ENCODE measurements around the gene LMNTD2. TPM values are rescaled to one million over a fixed set of nuclear protein-coding genes. Genes with fewer than 3 reads are reported as not detected.
A peak's percentile ranks its signal among the peaks of the same experiment; 100 is the strongest.
"Not testable (repeated sequence)": the region's sequence is repeated elsewhere in the genome, so short reads cannot be mapped to it uniquely, and the experiment has no call there.

LMNTD2 gene
- total and polyA plus RNA-seq, 4 experiments from 2014 or later = 0.94 to 8.1 (median 4.2) TPM

- Mint-ChIP-seq H3K4me1 (peaks cover 2 to 12% (median 3%) of the 10 kb centered on the region in 4 donors), H3K9me3 (peaks cover 0 to 15% (median 1%) of the 10 kb centered on the region in 8 donors), H3K27ac (peak overlapping the region; percentile 80 to 92 (median 88)), H3K36me3 (no peaks in the 10 kb centered on the region), H3K4me3 (peak overlapping the region; percentile 20 to 91 (median 84)), H3K27me3 (no peaks in the 10 kb centered on the region)
- Histone ChIP-seq H3K9me3 (ENCODE audit: control insufficient read depth in 1 of 2, low read length in 2 of 2) (no peaks in the 10 kb centered on the region), H3K27me3 (ENCODE audit: insufficient read depth, low read length) (no peaks in the 10 kb centered on the region), H3K36me3 (ENCODE audit: insufficient read depth, low read length) (no peaks in the 10 kb centered on the region), H3K4me3 (ENCODE audit: low read length in 2 of 2) (peak overlapping the region in 1 of 2 donors; percentile 30), H3K4me1 (ENCODE audit: insufficient read depth, low read length) (peaks cover 4% of the 10 kb centered on the region), H3K27ac (ENCODE audit: low read depth, low read length) (no peak overlapping the region)
- DNase-seq = peak; percentile 82 to 91 (median 84)
- ChIA-PET POLR2A (ENCODE audit: partially characterized antibody) (interaction anchor here (0.8 to 1.9 kb wide), 6 partner anchors 10 to 250 kb away, joined by 3 to 16 read pairs (median 5); partner anchors contain the start of genes HRAS and RNH1), CTCF (ENCODE audit: partially characterized antibody) (interaction anchor here (0.6 to 2.0 kb wide), 15 partner anchors 9 to 267 kb away, joined by 3 to 23 read pairs (median 4); partner anchors contain the start of genes LRRC56, RNH1 and SIGIRR)
- intact Hi-C loops (cut with micrococcal nuclease) = loop anchor here (1.0 to 5.0 kb wide), 4 partner anchors 11 to 211 kb away; partner anchors contain the start of genes HRAS, IFITM2, PTDSS2 and RNH1
These were observed 41.9 kb downstream of the LMNTD2 start for GRCh38 chr11:518463-519202.

- H3K9me3 ChIP-seq (ENCODE audit: control insufficient read depth in 1 of 2, low read length in 2 of 2); H3K27me3 Mint-ChIP-seq; H3K4me3 Mint-ChIP-seq; DNase-seq; H3K27me3 ChIP-seq (ENCODE audit: insufficient read depth, low read length); H3K36me3 ChIP-seq (ENCODE audit: insufficient read depth, low read length); H3K4me3 ChIP-seq (ENCODE audit: low read length in 2 of 2); H3K4me1 ChIP-seq (ENCODE audit: insufficient read depth, low read length); CTCF ChIA-PET (ENCODE audit: partially characterized antibody); H3K27ac ChIP-seq (ENCODE audit: low read depth, low read length); H3K36me3 Mint-ChIP-seq: not testable (repeated sequence)
- POLR2A ChIA-PET (ENCODE audit: partially characterized antibody) = interaction anchor here (1.5 to 2.5 kb wide), 2 partner anchors 9 to 11 kb away, joined by 5 read pairs; partner anchors contain the start of gene RNH1
- Mint-ChIP-seq H3K9me3 (peaks cover 0 to 13% (median 1%) of the 10 kb centered on the region in 8 donors), H3K27ac (peak overlapping the region in 1 of 7 donors; percentile 31), H3K4me1 (peaks cover 2 to 12% (median 3%) of the 10 kb centered on the region in 4 donors)
- intact Hi-C loops (cut with micrococcal nuclease) = loop anchor here (5.0 kb wide), 1 partner anchor 210 kb away; the partner anchor contains the start of gene IFITM2
These were observed 43.4 kb downstream of the LMNTD2 start for GRCh38 chr11:516918-517685.

- Histone ChIP-seq H3K36me3 (ENCODE audit: insufficient read depth, low read length) (no peaks in the 10 kb centered on the region), H3K9me3 (ENCODE audit: control insufficient read depth in 1 of 2, low read length in 2 of 2) (no peaks in the 10 kb centered on the region), H3K27me3 (ENCODE audit: insufficient read depth, low read length) (no peaks in the 10 kb centered on the region), H3K4me1 (ENCODE audit: insufficient read depth, low read length) (peaks cover 4% of the 10 kb centered on the region), H3K27ac (ENCODE audit: low read depth, low read length) (no peak overlapping the region), H3K4me3 (ENCODE audit: low read length in 2 of 2) (no peak overlapping the region)
- POLR2A ChIA-PET (ENCODE audit: partially characterized antibody) = interaction anchor here (2.5 kb wide), 1 partner anchor 10 kb away, joined by 5 read pairs; the partner anchor contains the start of gene RNH1
- H3K27me3 Mint-ChIP-seq = no peaks in the 10 kb centered on the region
- no peak overlapping the region for H3K4me3 Mint-ChIP-seq
- peaks cover 0 to 13% (median 1%) of the 10 kb centered on the region in 8 donors for H3K9me3 Mint-ChIP-seq
- no peak for DNase-seq
- H3K36me3 Mint-ChIP-seq = peaks cover 3 to 7% of the 10 kb centered on the region in 2 donors
- peak overlapping the region in 2 of 7 donors; percentile 31 to 60 for H3K27ac Mint-ChIP-seq
- CTCF ChIA-PET (ENCODE audit: partially characterized antibody) = no interaction called here
- intact Hi-C loops (cut with micrococcal nuclease) = loop anchor here (5.0 kb wide), 1 partner anchor 209 kb away; the partner anchor contains the start of gene IFITM2
- H3K4me1 Mint-ChIP-seq = peaks cover 2 to 12% (median 3%) of the 10 kb centered on the region in 4 donors
These were observed 44.1 kb downstream of the LMNTD2 start for GRCh38 chr11:516400-516799.

GRCh38 chr11:515131-515530 is 45.4 kb downstream of the LMNTD2 start:
- no peak overlapping the region for H3K4me3 Mint-ChIP-seq

GRCh38 chr11:514606-515005 is 45.9 kb downstream of the LMNTD2 start:
- peaks cover 0 to 13% (median 1%) of the 10 kb centered on the region in 8 donors for H3K9me3 Mint-ChIP-seq
- H3K4me1 Mint-ChIP-seq = peaks cover 2 to 5% (median 3%) of the 10 kb centered on the region in 4 donors
- no peaks in the 10 kb centered on the region for H3K36me3 ChIP-seq (ENCODE audit: insufficient read depth, low read length)
- H3K27me3 ChIP-seq (ENCODE audit: insufficient read depth, low read length) = no peaks in the 10 kb centered on the region
- ChIA-PET CTCF (ENCODE audit: partially characterized antibody) (no interaction called here), POLR2A (ENCODE audit: partially characterized antibody) (interaction anchor here (0.9 to 2.5 kb wide), 2 partner anchors 8 to 21 kb away, joined by 3 to 5 read pairs; partner anchors contain the start of genes HRAS and RNH1)
- H3K27ac ChIP-seq (ENCODE audit: low read depth, low read length) = no peak overlapping the region
- no peaks in the 10 kb centered on the region for H3K9me3 ChIP-seq (ENCODE audit: control insufficient read depth in 1 of 2, low read length in 2 of 2)
- no peaks in the 10 kb centered on the region for H3K27me3 Mint-ChIP-seq
- intact Hi-C loops (cut with micrococcal nuclease) = loop anchor here (5.0 kb wide), 1 partner anchor 207 kb away; the partner anchor contains the start of gene IFITM2
- H3K4me3 Mint-ChIP-seq = no peak overlapping the region
- peaks cover 9 to 14% of the 10 kb centered on the region in 2 donors for H3K36me3 Mint-ChIP-seq
- peak overlapping the region in 1 of 7 donors; percentile 5 for H3K27ac Mint-ChIP-seq
- H3K4me3 ChIP-seq (ENCODE audit: low read length in 2 of 2) = no peak overlapping the region
- H3K4me1 ChIP-seq (ENCODE audit: insufficient read depth, low read length) = peaks cover 4% of the 10 kb centered on the region
- no peak for DNase-seq

More at GRCh38 chr11:515131-515530, 45.4 kb downstream of the LMNTD2 start:
- DNase-seq = no peak
- Histone ChIP-seq H3K4me1 (ENCODE audit: insufficient read depth, low read length) (peaks cover 4% of the 10 kb centered on the region), H3K36me3 (ENCODE audit: insufficient read depth, low read length) (no peaks in the 10 kb centered on the region), H3K27ac (ENCODE audit: low read depth, low read length) (no peak overlapping the region), H3K4me3 (ENCODE audit: low read length in 2 of 2) (no peak overlapping the region), H3K9me3 (ENCODE audit: control insufficient read depth in 1 of 2, low read length in 2 of 2) (no peaks in the 10 kb centered on the region), H3K27me3 (ENCODE audit: insufficient read depth, low read length) (no peaks in the 10 kb centered on the region)
- CTCF ChIA-PET (ENCODE audit: partially characterized antibody) = no interaction called here
- Mint-ChIP-seq H3K36me3 (peaks cover 5 to 9% of the 10 kb centered on the region in 2 donors), H3K9me3 (peaks cover 0 to 13% (median 1%) of the 10 kb centered on the region in 8 donors), H3K4me1 (peaks cover 2 to 5% (median 3%) of the 10 kb centered on the region in 4 donors), H3K27me3 (no peaks in the 10 kb centered on the region), H3K27ac (peak overlapping the region in 1 of 7 donors; percentile 5)
- intact Hi-C loops (cut with micrococcal nuclease) = loop anchor here (5.0 kb wide), 1 partner anchor 208 kb away; the partner anchor contains the start of gene IFITM2
- POLR2A ChIA-PET (ENCODE audit: partially characterized antibody) = interaction anchor here (2.5 kb wide), 1 partner anchor 9 kb away, joined by 5 read pairs; the partner anchor contains the start of gene RNH1

DNA sequence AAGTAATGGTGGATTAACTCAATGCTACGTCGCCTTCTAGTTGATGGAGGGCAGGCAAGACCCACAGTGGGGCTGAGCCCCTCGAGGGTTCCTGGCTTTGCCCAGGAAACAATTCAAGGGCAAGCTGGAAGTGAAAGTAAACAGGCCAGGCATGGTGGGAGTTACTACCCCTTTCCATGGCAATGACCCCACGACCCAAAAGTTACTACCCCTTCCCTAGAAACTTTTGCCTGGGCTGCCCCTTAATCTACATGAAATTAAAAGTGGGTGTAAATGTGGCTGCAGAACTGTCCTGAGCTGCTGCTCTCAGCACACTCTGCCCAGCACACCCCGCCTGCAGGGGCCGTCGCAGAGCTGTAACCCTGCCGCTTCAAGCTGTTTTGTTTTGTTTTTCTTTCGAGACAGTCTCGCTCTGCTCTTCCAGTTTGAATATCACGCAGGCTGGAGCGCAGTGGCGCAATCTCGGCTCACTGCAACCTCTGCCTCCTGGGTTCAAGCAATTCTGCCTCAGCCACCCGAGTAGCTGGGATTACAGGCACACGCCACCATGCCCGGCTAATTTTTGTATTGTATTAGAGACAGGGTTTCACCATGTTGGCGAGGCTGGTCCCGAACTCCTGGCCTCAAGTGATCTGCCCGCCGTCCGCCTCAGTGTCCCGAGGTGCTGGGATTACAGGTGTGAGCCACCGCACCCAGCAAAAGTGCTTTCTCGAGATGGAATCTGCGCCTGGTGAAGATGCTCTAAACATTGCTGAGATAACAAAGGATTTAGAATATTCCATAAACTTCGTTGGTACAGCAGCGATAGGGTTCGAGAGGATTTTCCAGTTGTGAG is 47.6 kb downstream of the LMNTD2 start:
- peaks cover 9 to 15% of the 10 kb centered on the region in 2 donors for H3K36me3 Mint-ChIP-seq
- H3K27ac Mint-ChIP-seq = peak overlapping the region in 1 of 7 donors; percentile 6

More for the DNA sequence above, 47.6 kb downstream of the LMNTD2 start:
- Mint-ChIP-seq H3K9me3 (peaks cover 0 to 13% (median 1%) of the 10 kb centered on the region in 8 donors), H3K4me1 (peaks cover 0 to 5% (median 2%) of the 10 kb centered on the region in 4 donors), H3K27me3 (no peaks in the 10 kb centered on the region), H3K4me3 (no peak overlapping the region)
- ChIA-PET CTCF (ENCODE audit: partially characterized antibody) (no interaction called here), POLR2A (ENCODE audit: partially characterized antibody) (interaction anchor here (2.2 kb wide), 1 partner anchor 107 kb away, joined by 5 read pairs; no protein-coding TSS in a partner anchor)
- Histone ChIP-seq H3K4me1 (ENCODE audit: insufficient read depth, low read length) (peaks cover 2% of the 10 kb centered on the region), H3K27me3 (ENCODE audit: insufficient read depth, low read length) (no peaks in the 10 kb centered on the region), H3K4me3 (ENCODE audit: low read length in 2 of 2) (no peak overlapping the region), H3K27ac (ENCODE audit: low read depth, low read length) (no peak overlapping the region), H3K36me3 (ENCODE audit: insufficient read depth, low read length) (peaks cover 2% of the 10 kb centered on the region), H3K9me3 (ENCODE audit: control insufficient read depth in 1 of 2, low read length in 2 of 2) (no peaks in the 10 kb centered on the region)
- intact Hi-C loops (cut with micrococcal nuclease) = no loop called here
- DNase-seq = no peak
